Activated T-helper 9 cell treated with anti-CD3 and anti-CD28 coated beads, Interleukin-2, amount 50 U/mL, for 16 hours (primary cell): Measurements from ENCODE around the gene LPAR5.

Experiments used
- DNase-seq: peaks from one replicate; pipeline ENCODE4 v3.0.0-alpha.2; 2020; ENCODE audit warnings: low read depth

The LPAR5 gene

GRCh38 chr12:6635856-6636531 is at the start of gene LPAR5:
LPAR5 (minus strand) TSS chr12:6635959; CDS start chr12:6621248, 14,711 bp downstream.
- no peak for DNase-seq

GRCh38 chr12:6684609-6685008 is 48.9 kb upstream of the LPAR5 start:
- DNase-seq, result no peak

- no peak for DNase-seq
Measured at GRCh38 chr12:6676962-6677361, 41.2 kb upstream of the LPAR5 start.

DNA sequence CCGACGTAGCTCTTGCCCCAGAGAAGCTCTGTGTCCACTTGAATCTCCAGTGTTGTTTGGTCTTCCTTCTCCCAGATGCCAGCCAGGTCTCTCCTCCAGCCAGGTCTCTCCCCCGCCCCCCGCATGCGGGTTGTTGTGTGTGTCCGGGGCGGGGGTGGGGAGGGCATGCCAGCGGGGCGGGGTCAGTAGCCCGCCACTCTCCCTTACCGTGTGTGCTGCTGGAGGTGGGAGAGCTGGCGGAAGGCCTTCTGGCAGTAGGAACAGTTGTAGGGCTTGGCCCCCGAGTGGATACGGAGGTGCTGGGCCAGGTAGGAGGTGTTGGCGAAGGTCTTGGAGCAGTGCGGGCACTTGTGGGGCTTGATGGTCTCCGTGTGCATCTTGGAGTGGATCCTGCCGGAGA is 36.4 kb upstream of the LPAR5 start:
- DNase-seq, result no peak

GRCh38 chr12:6667559-6668210 is 31.9 kb upstream of the LPAR5 start:
- no peak for DNase-seq

GRCh38 chr12:6666211-6666610 is 30.5 kb upstream of the LPAR5 start:
- DNase-seq, result no peak

DNA sequence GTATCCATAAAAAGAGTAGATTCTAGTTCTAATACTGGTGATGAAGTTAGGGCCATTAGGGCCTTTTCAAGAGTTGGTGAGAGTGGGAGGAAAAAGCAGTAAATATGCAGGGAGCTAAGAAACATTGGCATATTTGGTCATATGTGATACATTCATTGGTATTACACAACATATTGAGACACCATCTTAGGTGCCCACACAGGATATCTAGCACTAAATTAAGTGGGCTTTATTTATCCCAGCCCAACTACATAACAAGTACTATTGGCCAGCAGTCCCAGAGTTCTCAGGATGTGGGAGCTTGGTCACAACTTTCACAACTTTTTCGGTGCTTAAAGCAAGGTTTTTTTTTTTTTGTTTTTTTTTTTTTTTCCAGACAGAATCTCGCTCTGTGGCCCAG is 29.1 kb upstream of the LPAR5 start:
- no peak for DNase-seq

- peak; percentile 93 for DNase-seq
Measured at GRCh38 chr12:6662906-6663742, 27.4 kb upstream of the LPAR5 start, which contains the start of gene ING4. ING4 (minus strand) TSS chr12:6663119; CDS start chr12:6663101, 18 bp downstream.

- DNase-seq, result no peak
Measured at GRCh38 chr12:6662602-6662905, 26.8 kb upstream of the LPAR5 start.

- no peak for DNase-seq
Measured at GRCh38 chr12:6653987-6654386, 18.2 kb upstream of the LPAR5 start.

GRCh38 chr12:6653342-6653741 is 17.6 kb upstream of the LPAR5 start:
- DNase-seq, result no peak

GRCh38 chr12:6652391-6652790 is 16.6 kb upstream of the LPAR5 start:
- DNase-seq, result no peak

- DNase-seq, result no peak
Measured at GRCh38 chr12:6650832-6651231, 15.1 kb upstream of the LPAR5 start.

DNA sequence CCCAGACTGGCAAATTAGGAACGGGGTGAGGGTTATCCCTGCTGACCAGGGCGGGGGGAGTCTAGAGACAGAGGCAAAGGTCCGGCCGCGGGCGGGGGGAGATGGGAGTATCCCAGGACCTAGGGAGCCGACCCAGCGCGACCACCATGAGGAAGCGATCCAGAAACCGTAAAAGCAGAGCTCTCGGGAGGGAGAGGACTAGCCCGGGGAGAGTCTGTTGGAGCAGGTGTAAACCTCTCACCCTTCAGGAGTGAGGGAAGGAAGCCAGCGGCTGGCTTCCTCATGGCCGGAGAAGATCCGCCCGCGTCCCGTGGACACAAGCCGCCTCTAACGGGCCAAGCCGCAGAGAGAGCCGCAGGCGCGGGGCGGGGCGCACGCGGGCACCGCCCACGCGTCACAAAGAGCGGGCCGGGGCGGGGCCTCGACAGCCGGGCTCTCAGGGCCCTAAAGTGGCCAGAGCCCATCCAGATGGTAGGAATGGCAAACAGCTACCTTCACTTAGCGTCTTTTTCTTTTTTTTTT is 11.4 kb upstream of the LPAR5 start, which contains the start of gene ACRBP:
Gene ACRBP, minus strand, starts transcription at position 350 of the 522 bp plus-strand sequence. Its CDS starts 66 bp downstream, at position 284.
- no peak for DNase-seq

- DNase-seq, result no peak
Measured at GRCh38 chr12:6646276-6647082, 10.7 kb upstream of the LPAR5 start.

GRCh38 chr12:6644903-6645302 is 9.1 kb upstream of the LPAR5 start:
- DNase-seq, result no peak

DNA sequence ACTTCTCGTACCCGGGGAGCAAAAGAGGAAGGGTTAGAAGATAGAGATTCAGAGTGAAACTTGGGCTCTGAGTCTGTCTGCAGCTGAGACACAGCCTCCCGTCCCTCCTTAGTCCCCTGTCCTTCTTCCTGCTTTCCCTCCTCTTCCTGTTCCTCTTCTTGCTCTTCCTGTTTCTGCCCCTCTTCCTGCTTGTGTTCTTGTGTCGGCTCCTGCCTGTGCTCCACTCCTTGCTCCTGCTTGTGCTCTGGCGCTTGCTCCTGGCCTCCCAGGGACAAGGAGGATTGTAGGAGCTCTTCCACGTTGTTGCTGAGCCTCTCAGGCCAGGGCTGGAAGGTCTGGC is 8.5 kb upstream of the LPAR5 start:
- DNase-seq, result no peak

DNA sequence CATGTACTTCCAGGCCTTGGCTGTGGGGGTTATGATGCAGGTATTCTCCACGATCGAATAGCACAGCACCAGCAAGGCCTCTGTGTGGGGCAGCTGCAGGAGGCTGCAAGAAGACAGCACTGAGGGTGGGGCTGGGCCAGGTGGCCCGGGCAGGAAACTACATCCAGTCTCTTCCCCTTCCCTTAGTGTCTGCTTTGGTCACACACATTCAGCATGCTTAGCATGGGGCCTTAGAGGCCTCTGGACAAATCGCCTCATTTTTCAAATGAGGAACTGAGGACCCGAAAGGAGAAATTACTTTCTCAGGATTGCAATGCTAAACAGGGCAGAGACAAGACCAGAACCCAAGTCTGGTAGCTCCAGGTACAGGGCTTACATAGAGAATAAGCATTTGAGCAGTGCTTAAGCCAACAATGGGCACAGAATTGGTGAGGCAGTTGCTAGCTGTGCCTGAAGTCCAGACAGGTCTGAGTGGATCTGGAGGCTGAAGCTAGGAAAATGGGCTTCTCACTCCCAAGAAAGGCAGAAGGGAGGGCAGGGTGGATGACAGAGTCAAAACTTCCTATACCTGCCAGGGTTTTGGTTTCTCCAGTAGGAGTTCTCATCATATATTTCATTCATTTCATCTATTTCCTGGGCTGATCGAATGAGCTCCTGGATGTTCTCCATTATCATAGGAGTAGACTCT is 8.0 kb upstream of the LPAR5 start:
- no peak for DNase-seq

DNA sequence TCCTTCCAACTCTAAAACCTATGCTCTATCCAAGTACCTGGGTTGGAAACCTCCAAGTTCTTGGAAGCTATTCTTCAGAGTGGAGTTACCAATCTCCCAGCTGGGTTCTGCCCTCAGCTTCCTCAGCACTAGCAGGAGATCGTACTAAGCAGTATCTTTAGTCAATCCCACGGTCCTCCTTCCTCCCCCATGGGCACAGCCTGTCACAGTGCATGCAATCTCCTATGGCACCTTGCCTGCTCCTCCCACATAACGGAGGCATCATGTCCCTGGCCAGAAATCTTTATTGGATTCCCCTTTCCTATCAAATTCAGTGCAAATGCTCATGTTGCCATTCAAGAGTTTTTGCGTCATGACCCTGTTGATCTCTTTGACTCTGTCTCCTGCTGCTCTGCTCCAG is 5.4 kb upstream of the LPAR5 start:
- DNase-seq, result no peak

GRCh38 chr12:6640497-6640896 is 4.7 kb upstream of the LPAR5 start:
- no peak for DNase-seq

DNA sequence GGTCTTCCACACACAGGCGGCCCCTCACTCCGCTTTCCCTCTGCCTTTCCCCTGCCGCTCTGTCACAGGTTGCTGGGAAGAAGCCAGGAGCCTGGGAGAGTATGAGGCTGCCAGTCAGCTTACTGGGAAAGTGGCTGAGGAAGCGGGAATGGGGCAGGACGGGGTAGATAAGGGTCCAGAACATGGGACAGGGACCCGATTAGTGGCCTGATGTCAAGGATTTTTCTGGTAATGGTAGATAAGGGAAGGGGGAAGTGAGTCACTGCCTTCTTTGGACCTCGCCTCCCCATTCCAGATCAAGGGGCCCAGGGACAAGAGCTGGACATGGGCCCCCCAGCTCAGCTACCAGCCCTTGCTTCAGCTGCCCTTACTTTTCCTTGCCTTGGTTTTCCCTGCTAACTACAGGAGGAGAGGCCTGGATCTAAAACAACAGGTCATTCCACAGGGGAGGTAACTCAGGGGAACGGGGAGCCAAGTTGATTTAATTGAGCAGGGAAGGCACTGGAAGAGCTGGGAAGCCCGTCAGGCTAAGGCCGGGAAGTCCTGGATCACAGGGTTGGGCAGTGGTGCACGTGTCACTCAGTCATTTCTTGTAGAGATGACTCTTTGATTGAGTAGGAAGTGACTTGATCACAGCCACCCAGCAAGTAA is 3.5 kb upstream of the LPAR5 start:
- no peak for DNase-seq
